Spleen (tissue), 11 donors: Measurements from ENCODE around the gene SIPA1L3. TPM values are rescaled to one million over a fixed set of nuclear protein-coding genes. Genes with fewer than 3 reads are reported as not detected.
A peak's percentile ranks its signal among the peaks of the same experiment; 100 is the strongest.

Experiments
- DNase-seq: peaks from one replicate; pipeline ENCODE4 v3.0.0-alpha.2; 2020
- H3K27ac ChIP-seq, 8 donors: fragments of 200-600 bp; sonication (generic) in 7 of 8; 1 replicate in 4 of 8; 2 replicates in 4 of 8; pipeline versions ENCODE4 v1.5.0 to v1.8.0; 2016 to 2021; ENCODE audit warnings: inconsistent platforms in 4 of 8, mild to moderate bottlenecking in 4 of 8, moderate library complexity in 1 of 8
- H3K27me3 ChIP-seq, 7 donors: fragments of 200-600 bp; sonication (generic) in 6 of 7; replicated peaks in 1 of 7; 1 replicate in 4 of 7; 2 replicates in 3 of 7; pipeline versions ENCODE4 v1.5.0 to v1.8.0; 2016 to 2021; ENCODE audit warnings: inconsistent platforms in 3 of 7, mild to moderate bottlenecking in 1 of 7
- H3K36me3 ChIP-seq, 6 donors: fragments of 200-600 bp; sonication (generic) in 5 of 6; 1 replicate in 4 of 6; 2 replicates in 2 of 6; pipeline versions ENCODE4 v1.5.0 to v1.8.0; 2016 to 2021; ENCODE audit warnings: inconsistent platforms in 2 of 6
- H3K4me1 ChIP-seq, 6 donors: fragments of 200-600 bp; sonication (generic) in 5 of 6; 1 replicate in 3 of 6; 2 replicates in 3 of 6; pipeline versions ENCODE4 v1.5.0 to v1.8.0; 2016 to 2021; ENCODE audit warnings: inconsistent platforms in 3 of 6
- H3K4me3 ChIP-seq, 8 donors: fragments of 200-600 bp; sonication (generic) in 7 of 8; 1 replicate in 4 of 8; 2 replicates in 4 of 8; pipeline versions ENCODE4 v1.5.0 to v1.8.0; 2016 to 2021; ENCODE audit warnings: inconsistent platforms in 4 of 8, mild to moderate bottlenecking in 4 of 8, moderate library complexity in 2 of 8
- H3K9me3 ChIP-seq, 8 donors: fragments of 200-600 bp; sonication (generic) in 7 of 8; 1 replicate in 4 of 8; 2 replicates in 4 of 8; pipeline versions ENCODE4 v1.5.0 to v1.8.0; 2016 to 2021; ENCODE audit warnings: inconsistent platforms in 4 of 8
- POLR2A ChIP-seq, 3 donors: fragments of 450-650 bp; IDR thresholded peaks; one replicate each; pipeline ENCODE4 v1.5.1; 2017; ENCODE audit warnings: antibody characterized with exemption in 3 of 3, mild to moderate bottlenecking in 1 of 3
- POLR2AphosphoS5 ChIP-seq, 3 donors: sonication (generic); formaldehyde crosslinking; IDR thresholded peaks; one replicate each; pipeline ENCODE4 v1.5.1; 2017; ENCODE audit warnings: antibody characterized with exemption in 3 of 3
- WGBS, 5 donors: extraction: QIAGEN DNeasy Blood & Tissue Kit in 3 of 5; methylation state at CpG; one replicate each; pipeline versions ENCODE4 v1.1.5 to v1.1.7; 2013 to 2018; 5-methylcytosine and 5-hydroxymethylcytosine counted together
- intact Hi-C: fragments of 100-400 bp; cut with DNase I; formaldehyde crosslinking; loops from one replicate; pipeline ENCODE4 v1.15.0; 2023; ENCODE audit warnings: low total_unique reads
- polyA plus RNA-seq, 3 donors: library from polyadenylated mRNA; stranded (reverse); fragments of 200-250 nt; gene quantifications; one replicate each; pipeline ENCODE4 v1.2.1, GENCODE V29; 2013
- total RNA-seq, 7 donors: library from RNA; depleted of rRNA in 3 of 7; stranded (reverse); fragments of >200 nt in 3 of 7; fragmentation: NEBNext Ultra II Directional in 4 of 7; extraction: Animal tissue kit (Norgen Biotek cat#: 25700) in 4 of 7; gene quantifications; one replicate each; pipeline versions ENCODE4 v1.1.0 to v1.2.1, GENCODE V29; 2016 to 2021
- TF ChIP-seq, protein P1 (sequence below), 11 experiments: fragments of 200-600 bp in 7 of 11; fragments of 450-650 bp in 4 of 11; sonication (generic) in 4 of 11; IDR thresholded peaks in 8 of 11; conservative IDR thresholded peaks in 3 of 11; 1 replicate in 7 of 11; 2 replicates in 4 of 11; pipeline versions ENCODE4 v1.4.0 to v1.8.0; 2016 to 2021; ENCODE audit warnings: antibody characterized with exemption in 11 of 11, inconsistent platforms in 4 of 11, mild to moderate bottlenecking in 1 of 11
- donor health status: healthy with polysubstance abuse.
- donor health status: DM: no; HTN: no; CAD: no; lungs with moderate emphysema.
- donor health status: DM: no; HTN: no; CAD: no.
- donor health status: Bipolar disorder and iron deficiency.
- donor health status: healthy.
- donor health status: DM: no; HTN: no; CAD: no.
- donor health status: DM: yes; HTN: yes; CAD: no.

The SIPA1L3 gene
- total and polyA plus RNA-seq, 10 donors = 5.4 to 62.6 (median 40.3) TPM

DNA sequence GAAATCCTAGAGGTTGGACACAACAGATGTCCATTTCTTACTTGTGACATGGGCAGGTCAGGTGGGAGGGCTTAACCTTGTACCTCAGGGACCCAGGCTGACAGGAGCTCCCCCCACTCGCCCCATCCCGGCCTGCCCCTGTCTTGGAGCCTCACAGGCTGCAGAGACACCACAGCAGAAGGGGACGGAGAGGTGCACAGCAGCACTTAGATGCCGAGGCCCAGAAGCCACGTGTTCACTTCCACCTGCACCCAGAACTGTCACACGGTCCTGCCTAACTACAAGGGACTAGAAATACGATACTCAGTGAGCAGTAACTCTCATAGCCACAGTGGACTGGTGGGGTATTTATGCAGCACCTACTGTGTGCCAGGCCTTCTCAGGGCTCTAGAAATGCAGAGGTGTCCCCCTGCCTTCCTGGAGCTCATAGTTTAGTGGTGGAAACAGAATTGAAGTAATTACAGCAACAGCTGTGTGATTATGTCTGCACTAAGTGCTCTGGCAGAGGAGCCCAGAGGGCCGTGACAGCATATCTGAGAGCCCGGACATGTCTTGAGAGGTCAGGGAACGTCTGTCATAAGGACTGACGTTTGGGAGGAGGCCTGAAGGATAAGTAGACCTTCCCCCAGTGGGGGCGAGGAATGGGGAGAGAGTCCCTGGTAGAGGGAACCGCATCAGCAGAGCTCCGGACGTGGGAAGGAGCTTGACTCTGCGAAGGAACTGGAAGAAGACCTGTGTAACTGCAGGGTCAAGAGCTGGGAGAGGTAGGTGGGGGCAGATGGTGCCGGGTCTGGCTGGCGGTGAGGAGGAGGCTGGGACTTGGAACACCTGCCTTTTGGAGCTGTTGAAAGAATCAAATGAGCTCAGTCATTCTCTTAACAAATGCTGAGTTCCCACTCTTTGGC lies 130.0 kb downstream of the SIPA1L3 start:
- Histone ChIP-seq H3K4me3 (no peak overlapping the region), H3K9me3 (peaks cover 0 to 3% (median 0%) of the 10 kb centered on the region in 8 donors), H3K27me3 (no peaks in the 10 kb centered on the region), H3K27ac (peak overlapping the region in 1 of 8 donors; percentile 90), H3K36me3 (no peaks in the 10 kb centered on the region), H3K4me1 (peaks cover 13 to 62% (median 34%) of the 10 kb centered on the region in 6 donors)
- intact Hi-C loops = no loop called here
- 60 to 72% (median 67%) methylated on average over 15 to 18 of the region's 18 CpGs for WGBS, 5 donors
- TF ChIP-seq POLR2AphosphoS5 (IDR thresholded peaks at IDR 0.05) = no peak
- TF ChIP-seq, protein P1, sequence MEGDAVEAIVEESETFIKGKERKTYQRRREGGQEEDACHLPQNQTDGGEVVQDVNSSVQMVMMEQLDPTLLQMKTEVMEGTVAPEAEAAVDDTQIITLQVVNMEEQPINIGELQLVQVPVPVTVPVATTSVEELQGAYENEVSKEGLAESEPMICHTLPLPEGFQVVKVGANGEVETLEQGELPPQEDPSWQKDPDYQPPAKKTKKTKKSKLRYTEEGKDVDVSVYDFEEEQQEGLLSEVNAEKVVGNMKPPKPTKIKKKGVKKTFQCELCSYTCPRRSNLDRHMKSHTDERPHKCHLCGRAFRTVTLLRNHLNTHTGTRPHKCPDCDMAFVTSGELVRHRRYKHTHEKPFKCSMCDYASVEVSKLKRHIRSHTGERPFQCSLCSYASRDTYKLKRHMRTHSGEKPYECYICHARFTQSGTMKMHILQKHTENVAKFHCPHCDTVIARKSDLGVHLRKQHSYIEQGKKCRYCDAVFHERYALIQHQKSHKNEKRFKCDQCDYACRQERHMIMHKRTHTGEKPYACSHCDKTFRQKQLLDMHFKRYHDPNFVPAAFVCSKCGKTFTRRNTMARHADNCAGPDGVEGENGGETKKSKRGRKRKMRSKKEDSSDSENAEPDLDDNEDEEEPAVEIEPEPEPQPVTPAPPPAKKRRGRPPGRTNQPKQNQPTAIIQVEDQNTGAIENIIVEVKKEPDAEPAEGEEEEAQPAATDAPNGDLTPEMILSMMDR (IDR thresholded peaks at IDR 0.05 in 8 of 11, conservative IDR thresholded peaks at IDR 0.05 in 3 of 11) = no peak
- no peak for TF ChIP-seq POLR2A (IDR thresholded peaks at IDR 0.05)
- no peak for DNase-seq

DNA sequence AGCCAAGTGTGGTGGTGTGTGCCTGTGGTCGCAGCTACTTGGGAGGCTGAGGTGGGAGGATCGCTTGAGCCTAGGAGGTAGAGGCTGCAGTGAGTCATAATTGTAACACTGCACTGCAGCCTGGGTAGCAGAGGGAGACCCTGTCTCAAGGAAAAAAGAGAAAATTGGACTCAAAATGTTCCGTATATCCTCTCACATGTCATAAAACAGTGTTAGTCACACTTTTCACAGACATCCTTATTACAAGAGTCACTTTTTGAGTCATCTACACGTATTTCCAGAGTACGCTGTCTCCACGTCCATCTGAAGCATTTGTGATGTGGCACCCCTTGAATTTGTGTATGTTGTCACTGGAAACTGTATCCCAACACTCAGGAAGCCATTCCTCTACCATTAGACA lies 133.0 kb downstream of the SIPA1L3 start:
- Histone ChIP-seq H3K27me3 (no peaks in the 10 kb centered on the region), H3K4me1 (peaks cover 0 to 47% (median 10%) of the 10 kb centered on the region in 6 donors), H3K9me3 (peaks cover 0 to 6% (median 0%) of the 10 kb centered on the region in 8 donors), H3K27ac (no peak overlapping the region), H3K4me3 (no peak overlapping the region), H3K36me3 (no peaks in the 10 kb centered on the region)
- TF ChIP-seq, protein P1 (IDR thresholded peaks at IDR 0.05 in 8 of 11, conservative IDR thresholded peaks at IDR 0.05 in 3 of 11) = no peak
- TF ChIP-seq POLR2A (IDR thresholded peaks at IDR 0.05) (no peak), POLR2AphosphoS5 (IDR thresholded peaks at IDR 0.05) (no peak)
- intact Hi-C loops = no loop called here
- no peak for DNase-seq
- 75 to 87% (median 85%) methylated on average over 6 of the region's 6 CpGs for WGBS, 5 donors

DNA sequence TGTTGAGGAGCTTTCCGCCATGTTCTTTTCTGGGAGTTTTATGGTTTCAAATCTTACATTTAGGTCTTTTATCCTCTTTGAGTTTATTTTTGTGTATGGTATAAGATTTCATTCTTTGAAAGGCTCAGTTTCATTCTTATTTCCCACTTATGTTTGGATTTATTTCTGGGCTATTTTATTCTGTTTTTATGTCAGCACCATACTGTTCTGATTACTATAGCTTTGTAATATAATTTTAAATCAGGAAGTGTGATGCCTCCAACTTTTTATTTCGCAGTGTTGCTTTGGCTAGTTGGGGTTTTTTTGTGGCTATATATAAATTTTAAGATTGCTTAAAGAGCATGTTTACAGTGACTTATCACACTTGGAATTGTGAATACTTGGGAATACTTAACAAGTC lies 135.1 kb downstream of the SIPA1L3 start:
- no peak overlapping the region for H3K27ac ChIP-seq
- H3K27me3 ChIP-seq = no peaks in the 10 kb centered on the region
- H3K36me3 ChIP-seq = no peaks in the 10 kb centered on the region
- H3K4me1 ChIP-seq = peaks cover 0 to 47% (median 20%) of the 10 kb centered on the region in 6 donors
- no peak for DNase-seq
- peaks cover 0 to 6% (median 0%) of the 10 kb centered on the region in 8 donors for H3K9me3 ChIP-seq
- 94 to 99% (median 95%) methylated on average over 2 of the region's 2 CpGs for WGBS, 5 donors
- no peak overlapping the region for H3K4me3 ChIP-seq
- TF ChIP-seq POLR2A (IDR thresholded peaks at IDR 0.05) = no peak
- no peak for TF ChIP-seq POLR2AphosphoS5 (IDR thresholded peaks at IDR 0.05)
- TF ChIP-seq, protein P1 (IDR thresholded peaks at IDR 0.05 in 8 of 11, conservative IDR thresholded peaks at IDR 0.05 in 3 of 11) = no peak
- intact Hi-C loops = no loop called here

DNA sequence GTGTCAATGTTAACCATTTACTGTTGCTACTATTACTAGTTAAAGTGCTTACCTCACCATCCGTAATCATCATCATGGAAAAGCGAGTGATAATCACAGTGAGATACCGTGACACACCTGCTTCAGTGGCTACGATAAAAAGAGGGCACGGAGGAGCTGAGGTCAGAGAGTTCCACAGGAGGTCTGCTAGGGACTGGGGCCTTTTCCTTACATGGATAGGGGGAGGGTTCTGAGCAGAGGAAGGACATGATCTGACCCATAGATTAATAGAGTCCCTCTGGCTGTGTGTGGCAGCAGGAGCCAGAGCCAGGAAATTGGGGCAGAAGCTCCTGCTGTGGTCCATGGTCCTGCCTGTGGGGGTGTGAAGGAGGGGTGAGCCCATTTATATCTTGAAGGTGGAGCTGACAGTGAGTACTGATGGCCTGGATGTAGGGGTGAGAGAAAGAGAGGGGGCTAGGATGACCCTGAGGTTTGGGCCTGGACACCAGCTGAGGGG lies 136.7 kb downstream of the SIPA1L3 start:
- no peak for DNase-seq
- Histone ChIP-seq H3K36me3 (no peaks in the 10 kb centered on the region), H3K9me3 (peaks cover 0 to 6% (median 0%) of the 10 kb centered on the region in 8 donors), H3K27me3 (no peaks in the 10 kb centered on the region), H3K27ac (no peak overlapping the region), H3K4me3 (no peak overlapping the region), H3K4me1 (peaks cover 12 to 52% (median 36%) of the 10 kb centered on the region in 6 donors)
- intact Hi-C loops = no loop called here
- WGBS, 5 donors = 92 to 97% (median 95%) methylated on average over 5 of the region's 5 CpGs
- TF ChIP-seq POLR2AphosphoS5 (IDR thresholded peaks at IDR 0.05) = no peak
- TF ChIP-seq POLR2A (IDR thresholded peaks at IDR 0.05) = no peak
- TF ChIP-seq, protein P1 (IDR thresholded peaks at IDR 0.05 in 8 of 11, conservative IDR thresholded peaks at IDR 0.05 in 3 of 11) = no peak
